GM12875 (cell line): ENCODE measurements around the gene ZNF764.
"Not testable (repeated sequence)": the region's sequence is repeated elsewhere in the genome, so short reads cannot be mapped to it uniquely, and the experiment has no call there.

Experiments used
- H3K4me3 ChIP-seq: one replicate; pipeline ENCODE4 v1.5.1; 2011; ENCODE audit warnings: low read depth, low read length, control low read depth
- CTCF ChIP-seq: IDR thresholded peaks from 2 replicates; pipeline ENCODE4 v1.5.1; 2011; ENCODE audit warnings: low read depth, mild to moderate bottlenecking, control low read depth, inconsistent platforms, low read length, moderate library complexity, borderline replicate concordance; ENCODE audit not compliant: insufficient read depth

ZNF764 gene

GRCh38 chr16:30523768-30524574 lies 34.2 kb downstream of the ZNF764 start:
- TF ChIP-seq CTCF, result no peak

GRCh38 chr16:30522702-30523463 lies 35.3 kb downstream of the ZNF764 start:
- H3K4me3 ChIP-seq, result not testable (repeated sequence)

More at GRCh38 chr16:30523768-30524574, 34.2 kb downstream of the ZNF764 start:
- no peak overlapping the region for H3K4me3 ChIP-seq

GRCh38 chr16:30521873-30522641 lies 36.1 kb downstream of the ZNF764 start:
- TF ChIP-seq CTCF, result no peak
- no peak overlapping the region for H3K4me3 ChIP-seq

GRCh38 chr16:30521476-30521872 lies 36.7 kb downstream of the ZNF764 start:
- H3K4me3 ChIP-seq, result no peak overlapping the region
- TF ChIP-seq CTCF, result no peak

GRCh38 chr16:30519120-30520049 lies 38.8 kb downstream of the ZNF764 start:
- H3K4me3 ChIP-seq, result no peak overlapping the region
- TF ChIP-seq CTCF, result no peak

- TF ChIP-seq CTCF, result no peak
- H3K4me3 ChIP-seq, result no peak overlapping the region
These were observed 39.6 kb downstream of the ZNF764 start for GRCh38 chr16:30518552-30518951.
